Loucy (cell line): ENCODE measurements around the gene PDGFRB.
A peak's percentile ranks its signal among the peaks of the same experiment; 100 is the strongest.

Source experiments
- H2AFZ ChIP-seq: fragments of 200-600 bp; sonication (generic); 2 replicates; pipeline ENCODE4 v1.6.0; 2016; ENCODE audit warnings: antibody characterized with exemption, mild to moderate bottlenecking, low read length, moderate library complexity
- H3F3A ChIP-seq: fragments of 200-600 bp; 2 replicates; pipeline ENCODE4 v1.6.0; 2016; ENCODE audit warnings: antibody characterized with exemption, low read depth, mild to moderate bottlenecking
- H3K27me3 ChIP-seq: fragments of 200-600 bp; sonication (generic); 2 replicates; pipeline ENCODE4 v1.6.1; 2014; ENCODE audit warnings: low read length, mild to moderate bottlenecking; ENCODE audit not compliant: insufficient read depth, poor library complexity, severe bottlenecking
- H3K36me3 ChIP-seq: fragments of 200-600 bp; sonication (generic); 2 replicates; pipeline ENCODE4 v1.6.1; 2016; ENCODE audit warnings: low read length; ENCODE audit not compliant: insufficient read depth
- H3K4me1 ChIP-seq: fragments of 200-600 bp; sonication (generic); 2 replicates; pipeline ENCODE4 v1.5.1; 2014; ENCODE audit warnings: low read length, mild to moderate bottlenecking; ENCODE audit not compliant: insufficient read depth, poor library complexity, severe bottlenecking
- H3K4me2 ChIP-seq: fragments of 200-600 bp; sonication (generic); 2 replicates; pipeline ENCODE4 v1.6.0; 2014; ENCODE audit warnings: antibody characterized with exemption, low read length, low read depth, mild to moderate bottlenecking; ENCODE audit not compliant: poor library complexity, severe bottlenecking
- H3K4me3 ChIP-seq: fragments of 200-600 bp; sonication (generic); 2 replicates; pipeline ENCODE4 v1.5.1; 2014; ENCODE audit warnings: low read length, mild to moderate bottlenecking, mixed read lengths; ENCODE audit not compliant: poor library complexity, severe bottlenecking
- H3K79me2 ChIP-seq: fragments of 200-600 bp; sonication (generic); 2 replicates; pipeline ENCODE4 v1.6.1; 2014; ENCODE audit warnings: low read length; ENCODE audit not compliant: insufficient read depth
- H3K9ac ChIP-seq: fragments of 200-600 bp; sonication (generic); 2 replicates; pipeline ENCODE4 v1.6.0; 2014; ENCODE audit warnings: mild to moderate bottlenecking, low read depth, low read length, moderate library complexity; ENCODE audit not compliant: poor library complexity, severe bottlenecking
- H3K9me2 ChIP-seq: fragments of 200-600 bp; sonication (generic); replicated peaks from 2 replicates; pipeline ENCODE4 v1.6.1; 2016; ENCODE audit warnings: low read depth, low read length, mixed read lengths
- H3K9me3 ChIP-seq: fragments of 200-600 bp; sonication (generic); 2 replicates; pipeline ENCODE4 v1.6.1; 2014; ENCODE audit warnings: mild to moderate bottlenecking, antibody characterized with exemption, low read length, low read depth; ENCODE audit not compliant: insufficient read depth
- H4K20me1 ChIP-seq: fragments of 200-600 bp; sonication (generic); 2 replicates; pipeline ENCODE4 v1.6.0; 2014; ENCODE audit warnings: antibody characterized with exemption, low read length, mild to moderate bottlenecking; ENCODE audit not compliant: insufficient read depth, poor library complexity, severe bottlenecking
- CTCF ChIP-seq: fragments of 200-600 bp; sonication (generic); conservative IDR thresholded peaks from 2 replicates; pipeline ENCODE4 v1.5.1; 2014; ENCODE audit warnings: mild to moderate bottlenecking, antibody characterized with exemption, low read length
- EZH2phosphoT487 ChIP-seq: fragments of 200-600 bp; IDR thresholded peaks from 2 replicates; pipeline ENCODE4 v1.6.1; 2018; ENCODE audit warnings: antibody characterized with exemption, mild to moderate bottlenecking, moderate library complexity, borderline replicate concordance

PDGFRB gene

GRCh38 chr5:150155258-150156026 lies at the start of gene PDGFRB:
PDGFRB (minus strand) TSS chr5:150155845; CDS start chr5:150137047, 18,798 bp downstream.
- H3K9me3 ChIP-seq, result no peaks in the 10 kb centered on the region
- H3K79me2 ChIP-seq, result no peaks in the 10 kb centered on the region
- peak within 1 kb of the TSS; percentile 83 for H2AFZ ChIP-seq
- peak within 1 kb of the TSS; percentile 64 for H3K4me2 ChIP-seq
- no peak for TF ChIP-seq EZH2phosphoT487
- TF ChIP-seq CTCF, result no peak
- H3K9me2 ChIP-seq, result no peaks in the 10 kb centered on the region
- H4K20me1 ChIP-seq, result no peaks in the 10 kb centered on the region
- H3K27me3 ChIP-seq, result no peaks in the 10 kb centered on the region
- peaks cover 5% of the 10 kb centered on the region for H3K4me1 ChIP-seq
- H3K9ac ChIP-seq, result peak within 1 kb of the TSS; percentile 64
- H3K4me3 ChIP-seq, result peak within 1 kb of the TSS; percentile 68
- H3K36me3 ChIP-seq, result no peaks in the 10 kb centered on the region
- H3F3A ChIP-seq, result no peaks in the 10 kb centered on the region

GRCh38 chr5:150204590-150204960 lies 48.9 kb upstream of the PDGFRB start:
- H3K4me1 ChIP-seq, result peaks cover 22% of the 10 kb centered on the region
- H3K79me2 ChIP-seq, result no peaks in the 10 kb centered on the region
- no peaks in the 10 kb centered on the region for H3F3A ChIP-seq
- no peak for TF ChIP-seq EZH2phosphoT487
- no peak for TF ChIP-seq CTCF
- no peaks in the 10 kb centered on the region for H4K20me1 ChIP-seq
- no peaks in the 10 kb centered on the region for H3K27me3 ChIP-seq
- H3K9me2 ChIP-seq, result no peaks in the 10 kb centered on the region
- H3K4me2 ChIP-seq, result no peak overlapping the region
- H3K9ac ChIP-seq, result no peak overlapping the region
- no peak overlapping the region for H2AFZ ChIP-seq
- no peak overlapping the region for H3K4me3 ChIP-seq
- no peaks in the 10 kb centered on the region for H3K36me3 ChIP-seq
- no peaks in the 10 kb centered on the region for H3K9me3 ChIP-seq

GRCh38 chr5:150203832-150204589 lies 48.4 kb upstream of the PDGFRB start:
- H3K9ac ChIP-seq, result no peak overlapping the region
- no peaks in the 10 kb centered on the region for H4K20me1 ChIP-seq
- no peak overlapping the region for H3K4me2 ChIP-seq
- no peaks in the 10 kb centered on the region for H3K79me2 ChIP-seq
- H3K9me2 ChIP-seq, result no peaks in the 10 kb centered on the region
- TF ChIP-seq EZH2phosphoT487 (no peak), CTCF (no peak)
- no peaks in the 10 kb centered on the region for H3F3A ChIP-seq
- no peak overlapping the region for H3K4me3 ChIP-seq
- H3K9me3 ChIP-seq, result no peaks in the 10 kb centered on the region
- no peak overlapping the region for H2AFZ ChIP-seq
- no peaks in the 10 kb centered on the region for H3K27me3 ChIP-seq
- peaks cover 16% of the 10 kb centered on the region for H3K4me1 ChIP-seq
- no peaks in the 10 kb centered on the region for H3K36me3 ChIP-seq
